HG03025 (cell line): ENCODE results near the gene ATF3.

ENCODE experiments used
- ATAC-seq: cut with Tn5 transposase; IDR thresholded peaks from one replicate; pipeline ENCODE4 v1.9.1; 2021; ENCODE audit warnings: mild to moderate bottlenecking, moderate library complexity; ENCODE audit not compliant: unreplicated experiment, low FRiP score

The ATF3 gene, protein sequence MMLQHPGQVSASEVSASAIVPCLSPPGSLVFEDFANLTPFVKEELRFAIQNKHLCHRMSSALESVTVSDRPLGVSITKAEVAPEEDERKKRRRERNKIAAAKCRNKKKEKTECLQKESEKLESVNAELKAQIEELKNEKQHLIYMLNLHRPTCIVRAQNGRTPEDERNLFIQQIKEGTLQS

DNA sequence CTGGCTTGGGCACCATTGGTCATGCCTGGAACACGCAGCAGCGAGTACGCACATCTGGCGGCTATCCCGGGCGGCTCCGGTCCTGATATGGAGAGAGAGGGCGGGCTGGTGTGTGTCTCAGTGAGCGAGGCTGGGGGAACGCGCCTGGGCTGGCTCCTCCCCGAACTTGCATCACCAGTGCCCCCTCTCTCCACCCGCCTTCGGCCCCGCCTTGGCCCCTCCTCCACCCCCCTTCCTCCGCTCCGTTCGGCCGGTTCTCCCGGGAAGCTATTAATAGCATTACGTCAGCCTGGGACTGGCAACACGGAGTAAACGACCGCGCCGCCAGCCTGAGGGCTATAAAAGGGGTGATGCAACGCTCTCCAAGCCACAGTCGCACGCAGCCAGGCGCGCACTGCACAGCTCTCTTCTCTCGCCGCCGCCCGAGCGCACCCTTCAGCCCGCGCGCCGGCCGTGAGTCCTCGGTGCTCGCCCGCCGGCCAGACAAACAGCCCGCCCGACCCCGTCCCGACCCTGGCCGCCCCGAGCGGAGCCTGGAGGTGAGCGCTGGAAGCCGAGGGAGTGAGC lies at the start of gene ATF3:
ATF3 (plus strand) TSS at position 370 of the 567 bp plus-strand sequence. CDS start 6,261 bp downstream, outside the sequence.
- peak; percentile 63 for ATAC-seq

DNA sequence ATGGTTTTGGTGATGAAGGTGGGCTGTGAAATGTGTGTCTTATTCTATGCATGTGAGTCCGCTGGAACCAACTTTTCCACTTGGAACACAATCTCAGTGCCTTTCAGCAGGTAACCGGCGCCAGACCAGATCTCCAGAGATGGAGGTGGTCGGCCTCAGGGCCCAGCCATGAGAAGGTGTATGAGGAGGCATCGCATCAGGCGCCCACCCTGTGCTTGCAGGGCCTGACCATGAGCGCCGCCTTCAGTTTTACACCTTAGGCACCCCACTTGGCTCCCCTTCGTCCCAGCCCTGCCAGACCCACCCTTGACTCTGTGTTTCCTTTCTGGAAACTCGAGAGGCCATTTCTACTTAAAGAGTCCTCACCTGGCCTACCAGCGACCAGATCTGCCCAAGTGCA lies 48.6 kb upstream of the ATF3 start:
- ATAC-seq: no peak

DNA sequence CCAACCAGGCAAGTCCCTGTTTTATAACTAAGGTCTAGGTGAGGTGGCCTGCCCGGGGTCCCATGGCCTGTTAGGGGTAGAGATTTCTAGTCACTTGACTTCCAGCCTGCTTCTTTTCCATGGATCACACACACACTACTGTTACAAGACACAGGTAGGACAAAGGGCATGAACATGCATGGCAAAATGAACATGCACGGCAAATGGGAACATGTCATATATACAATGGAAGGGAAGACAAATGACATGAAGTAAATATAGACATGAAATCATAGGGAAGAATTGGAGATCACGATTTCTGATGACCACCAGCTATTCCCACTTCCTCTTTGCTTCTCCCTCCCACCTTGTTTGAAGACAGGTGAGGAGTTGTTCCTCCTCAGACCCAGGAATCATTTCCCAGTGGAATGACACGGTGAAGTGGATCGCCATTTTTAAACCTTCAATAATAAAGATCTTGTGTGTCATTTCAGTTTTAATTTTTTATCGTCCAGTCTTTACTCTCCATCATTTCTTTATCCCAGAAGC lies 47.6 kb upstream of the ATF3 start:
- ATAC-seq: no peak

DNA sequence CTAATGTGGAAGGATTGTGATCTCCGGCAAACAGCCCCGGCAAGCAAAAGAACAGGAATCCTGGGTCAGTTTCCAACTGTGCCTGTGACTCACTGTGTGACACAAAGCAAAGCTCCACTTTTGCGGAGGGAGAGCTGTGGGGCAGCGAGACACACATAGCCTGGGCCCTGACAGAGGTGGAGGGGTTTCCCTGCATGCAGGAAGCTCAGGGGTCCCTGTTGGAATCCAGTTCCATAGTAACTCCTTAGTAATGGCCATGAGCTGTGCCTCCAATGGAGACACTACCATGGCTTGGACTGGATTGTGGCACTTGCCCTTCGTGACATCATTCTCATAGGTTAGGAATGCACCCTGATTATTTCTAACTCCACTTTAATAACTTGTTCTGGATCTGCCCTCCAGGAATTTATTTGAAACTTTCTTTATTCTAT lies 47.0 kb upstream of the ATF3 start:
- no peak for ATAC-seq

DNA sequence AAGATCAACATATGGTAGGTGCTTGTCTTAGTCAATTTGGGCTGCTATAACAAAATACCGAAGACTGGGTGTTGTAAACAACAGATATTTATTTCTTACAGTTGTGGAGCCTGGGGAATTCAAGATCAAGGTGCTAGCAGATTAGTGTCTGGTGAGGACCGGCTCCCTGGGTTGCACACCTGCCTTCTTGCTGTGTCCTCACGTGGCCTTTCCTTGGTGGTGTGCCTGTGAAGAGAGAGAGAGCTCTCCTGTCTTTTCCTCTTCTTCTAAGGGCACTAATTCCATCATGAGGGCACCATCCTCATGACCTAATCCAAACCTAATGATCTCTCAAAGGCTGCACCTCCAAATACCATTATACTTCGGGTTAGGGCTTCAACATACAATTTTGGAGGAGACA lies 45.8 kb upstream of the ATF3 start:
- no peak for ATAC-seq

DNA sequence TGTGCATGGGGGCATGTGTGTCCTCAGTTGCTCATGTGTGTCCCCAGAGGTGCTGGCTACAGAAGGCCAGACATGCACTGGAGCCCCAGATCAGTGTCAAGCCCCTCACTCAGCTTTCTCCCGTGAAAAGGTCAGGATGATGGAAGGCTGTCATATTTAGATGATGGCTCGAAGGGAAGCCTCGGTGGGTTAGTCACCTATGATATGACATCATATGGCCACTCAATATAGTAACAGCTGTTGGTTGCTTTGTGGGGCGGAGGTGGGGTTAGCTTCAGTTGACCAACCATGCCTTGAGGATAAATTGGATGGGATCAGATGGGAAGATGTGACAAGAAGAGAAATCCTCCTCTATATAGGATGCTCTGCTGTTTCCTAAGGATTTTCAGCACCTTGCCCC lies 43.5 kb upstream of the ATF3 start:
- no peak for ATAC-seq

DNA sequence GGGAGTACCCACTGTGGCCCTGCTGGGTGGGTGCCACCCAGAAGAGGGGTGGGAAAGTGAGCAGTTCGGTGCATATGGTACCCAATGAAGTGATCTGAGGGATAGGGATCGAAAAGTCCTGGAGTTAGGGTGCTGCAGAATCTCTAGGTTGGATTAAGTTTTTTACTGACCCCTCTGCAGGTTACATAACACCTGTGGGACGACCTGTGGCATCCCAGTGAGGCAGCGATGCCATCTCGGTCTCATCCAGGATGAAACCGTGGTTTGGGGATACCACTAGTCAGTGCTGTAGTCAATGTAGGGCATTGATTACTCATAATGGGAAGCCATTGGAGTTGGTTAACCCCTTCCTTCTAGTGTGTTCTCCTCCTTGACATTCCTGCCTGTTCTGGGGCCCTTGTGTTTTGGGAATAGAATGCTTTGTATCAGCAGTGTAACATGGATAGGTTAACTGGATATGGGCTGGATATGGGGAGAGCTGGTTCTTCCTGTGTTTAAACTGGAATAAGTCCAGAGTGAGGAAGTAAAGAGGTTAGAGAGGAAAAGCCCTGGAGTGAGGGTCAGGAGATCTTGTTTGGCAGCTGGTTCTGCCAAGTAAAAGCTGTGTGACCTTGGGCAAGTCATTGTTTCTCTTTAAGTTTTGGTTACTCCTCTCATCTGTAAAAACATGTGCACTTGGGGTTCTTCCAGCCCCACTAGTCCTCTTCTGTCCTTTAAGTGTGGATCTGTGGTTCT lies 42.8 kb upstream of the ATF3 start:
- no peak for ATAC-seq

DNA sequence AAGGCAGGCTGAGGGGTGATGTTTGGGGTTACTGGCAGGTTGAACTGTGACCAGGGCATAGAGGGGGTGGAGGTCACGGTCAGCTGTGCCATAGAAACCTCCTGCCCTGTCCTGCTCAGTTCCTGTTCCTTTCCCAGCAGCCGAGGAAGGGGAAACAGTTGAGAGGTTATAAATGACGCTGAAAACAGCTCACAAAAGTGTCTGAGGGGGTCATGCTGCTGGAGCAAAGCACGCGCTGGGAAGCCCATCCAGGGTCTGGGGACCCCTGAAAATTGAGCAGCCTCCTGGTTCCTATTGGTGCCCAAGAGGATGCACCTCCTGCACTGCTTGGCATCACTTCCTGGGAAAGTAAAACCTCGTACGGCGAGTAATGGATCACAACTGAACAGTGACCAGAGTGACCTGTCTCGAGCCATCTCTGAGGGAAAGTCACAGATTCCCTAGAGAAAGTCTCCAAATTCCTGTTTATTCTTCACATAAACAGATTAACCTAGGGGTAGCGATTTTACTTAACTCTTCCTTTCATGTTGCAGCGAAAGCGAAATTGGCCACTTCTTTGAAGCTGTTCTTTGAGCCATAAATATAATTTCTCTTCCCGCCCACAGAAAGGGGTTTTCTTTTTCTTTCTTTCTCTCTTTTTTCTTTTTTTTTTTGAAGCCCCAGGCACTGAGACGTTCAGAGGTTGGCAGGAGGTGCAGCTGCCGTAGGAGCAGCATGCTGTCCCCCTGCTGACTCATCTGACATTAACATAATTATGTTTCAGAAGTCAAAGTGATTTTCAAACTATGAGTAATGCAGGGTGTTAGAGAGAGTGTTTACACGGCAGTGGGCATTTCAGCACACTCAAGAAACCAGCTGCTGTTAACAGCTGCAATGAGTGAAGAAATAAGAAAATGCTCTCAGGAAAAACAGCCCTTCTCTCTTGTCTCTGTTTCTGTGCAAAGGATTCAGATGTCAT lies 41.8 kb upstream of the ATF3 start:
- ATAC-seq: peak; percentile 96

DNA sequence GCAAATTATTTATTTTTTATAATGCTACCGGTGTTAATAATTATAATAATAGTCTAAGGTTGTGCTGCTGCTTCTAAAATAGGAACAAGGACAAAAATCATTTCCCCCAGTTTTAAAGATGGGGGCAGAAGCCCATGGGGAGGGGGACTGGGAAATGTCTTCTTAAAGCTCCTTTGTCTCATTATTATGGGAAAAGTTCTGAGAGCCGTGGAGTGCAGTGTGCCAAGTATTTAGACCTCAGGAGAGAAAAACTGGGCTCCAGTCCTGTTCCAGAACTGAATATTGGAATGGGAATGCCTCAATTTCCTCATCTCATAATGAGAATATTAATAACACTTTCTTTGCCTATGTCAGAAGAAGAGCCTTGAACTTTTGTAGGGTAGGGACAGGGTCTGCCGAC lies 40.9 kb upstream of the ATF3 start:
- no peak for ATAC-seq

DNA sequence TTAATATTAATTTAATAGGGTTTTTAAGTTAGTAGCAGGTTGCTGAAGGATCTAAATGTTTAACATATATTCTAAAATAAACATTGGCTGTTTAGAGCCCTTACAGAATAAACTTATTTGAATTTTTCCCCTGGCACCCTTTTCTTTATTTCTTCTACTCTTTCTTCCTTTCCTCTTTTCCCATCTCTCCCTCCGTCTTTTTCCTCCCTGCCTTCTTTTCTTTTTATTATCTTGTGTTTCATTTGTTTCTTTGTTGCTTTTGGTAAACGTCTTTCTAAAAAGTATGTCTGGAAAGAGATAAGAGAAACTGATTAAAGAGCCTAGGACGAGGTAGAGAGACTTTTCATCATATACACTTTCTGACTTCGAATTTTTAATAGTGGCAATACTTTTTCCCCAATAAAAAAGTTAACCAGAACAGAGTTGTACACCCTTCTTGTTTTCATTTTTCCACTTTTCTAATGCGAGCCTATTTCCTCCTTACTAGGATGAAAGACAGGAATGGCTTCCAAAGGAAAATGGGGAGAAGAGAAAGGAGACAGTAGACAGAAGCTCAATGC lies 39.5 kb upstream of the ATF3 start:
- no peak for ATAC-seq

DNA sequence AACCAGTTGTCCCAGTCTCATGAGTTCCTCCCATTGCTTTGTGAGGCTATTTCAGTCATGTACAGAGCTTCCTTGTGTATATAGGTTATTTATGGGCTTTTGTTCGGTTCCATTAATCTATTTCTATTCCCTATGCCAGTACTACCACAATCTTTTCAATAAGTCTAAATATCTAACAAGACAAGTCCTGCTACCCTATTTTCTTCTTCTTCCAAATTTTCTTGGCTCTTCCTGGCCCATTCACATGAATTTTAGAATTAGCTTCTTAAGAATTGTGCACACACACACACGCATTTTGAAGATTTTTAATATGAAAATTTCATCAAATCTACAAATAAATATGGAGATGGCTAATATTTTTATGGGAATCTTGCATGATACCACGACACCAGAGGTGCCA lies 33.8 kb upstream of the ATF3 start:
- no peak for ATAC-seq

DNA sequence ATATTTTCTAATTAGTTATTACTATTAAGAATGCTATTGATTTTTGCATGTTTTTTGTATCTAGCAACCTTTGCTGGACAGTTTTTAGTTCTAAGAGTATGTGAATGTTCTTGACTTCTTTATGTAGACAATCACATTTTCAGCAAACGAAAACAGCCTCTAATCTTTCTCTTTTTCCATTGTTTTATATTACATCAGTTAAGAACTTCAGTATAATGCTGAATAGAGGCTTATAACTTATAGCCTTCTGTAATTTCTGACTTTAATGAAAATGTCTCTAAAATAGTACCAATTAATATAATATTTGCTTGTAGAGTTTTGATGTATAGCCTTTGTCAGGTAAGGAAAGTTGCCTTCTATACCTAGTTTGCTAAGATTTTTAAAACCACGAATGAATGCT lies 33.2 kb upstream of the ATF3 start:
- no peak for ATAC-seq

DNA sequence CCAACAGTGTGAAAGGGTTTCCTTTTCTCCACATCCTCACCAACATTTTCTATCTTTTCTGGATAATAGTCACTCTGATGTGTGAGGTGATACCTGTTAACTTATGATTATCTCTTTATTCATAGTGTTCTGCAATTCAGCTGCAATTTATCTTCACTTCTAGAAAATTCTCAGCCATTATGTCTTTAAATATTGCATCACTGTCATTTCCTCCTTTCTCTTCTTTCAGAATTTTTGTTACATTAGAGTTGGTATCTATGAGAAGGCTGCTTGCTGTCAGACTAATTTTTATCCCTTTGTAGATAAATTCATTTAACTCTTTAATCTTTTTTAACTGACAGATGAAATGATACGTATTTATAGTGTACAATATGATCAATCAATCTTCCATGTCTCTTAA lies 30.5 kb upstream of the ATF3 start:
- no peak for ATAC-seq

DNA sequence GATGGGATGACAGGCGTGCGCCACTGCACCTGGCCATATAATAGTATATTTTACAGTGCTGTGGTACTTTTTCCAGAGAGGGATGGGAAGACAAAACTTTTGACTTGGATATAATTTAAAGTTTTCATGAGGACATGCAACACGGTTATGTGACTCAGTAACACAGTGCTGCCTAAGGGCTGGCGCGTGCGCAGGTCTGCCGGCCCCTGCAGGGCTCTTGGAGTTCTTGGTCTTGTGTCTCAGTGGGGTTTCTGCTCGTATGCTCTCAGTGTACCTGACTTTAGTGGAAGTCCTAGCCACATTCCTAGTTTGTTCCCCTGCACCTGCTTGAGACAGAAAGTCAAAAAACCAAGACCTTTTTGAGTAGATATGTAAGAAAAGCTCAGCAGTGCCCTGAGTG lies 27.5 kb upstream of the ATF3 start:
- no peak for ATAC-seq

DNA sequence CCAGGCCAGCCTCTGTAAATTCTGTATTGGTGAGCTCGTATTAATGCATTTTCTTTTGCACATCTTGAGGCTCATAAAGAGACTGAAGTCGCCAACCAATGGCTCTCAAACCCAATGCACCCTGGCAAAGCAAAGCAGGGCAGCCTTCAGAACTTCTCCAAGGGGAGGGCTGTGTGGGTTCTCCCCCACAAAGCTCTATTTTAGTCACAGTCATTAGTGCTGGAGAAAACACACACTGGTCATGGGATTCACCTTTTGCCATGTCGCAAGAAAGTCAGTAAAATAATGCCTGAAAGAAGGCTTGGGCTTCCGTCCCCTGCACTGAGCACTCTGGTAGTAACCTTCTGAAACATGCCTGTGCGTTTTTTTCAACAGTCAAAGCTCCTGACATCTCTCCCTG lies 26.3 kb upstream of the ATF3 start:
- ATAC-seq: no peak

DNA sequence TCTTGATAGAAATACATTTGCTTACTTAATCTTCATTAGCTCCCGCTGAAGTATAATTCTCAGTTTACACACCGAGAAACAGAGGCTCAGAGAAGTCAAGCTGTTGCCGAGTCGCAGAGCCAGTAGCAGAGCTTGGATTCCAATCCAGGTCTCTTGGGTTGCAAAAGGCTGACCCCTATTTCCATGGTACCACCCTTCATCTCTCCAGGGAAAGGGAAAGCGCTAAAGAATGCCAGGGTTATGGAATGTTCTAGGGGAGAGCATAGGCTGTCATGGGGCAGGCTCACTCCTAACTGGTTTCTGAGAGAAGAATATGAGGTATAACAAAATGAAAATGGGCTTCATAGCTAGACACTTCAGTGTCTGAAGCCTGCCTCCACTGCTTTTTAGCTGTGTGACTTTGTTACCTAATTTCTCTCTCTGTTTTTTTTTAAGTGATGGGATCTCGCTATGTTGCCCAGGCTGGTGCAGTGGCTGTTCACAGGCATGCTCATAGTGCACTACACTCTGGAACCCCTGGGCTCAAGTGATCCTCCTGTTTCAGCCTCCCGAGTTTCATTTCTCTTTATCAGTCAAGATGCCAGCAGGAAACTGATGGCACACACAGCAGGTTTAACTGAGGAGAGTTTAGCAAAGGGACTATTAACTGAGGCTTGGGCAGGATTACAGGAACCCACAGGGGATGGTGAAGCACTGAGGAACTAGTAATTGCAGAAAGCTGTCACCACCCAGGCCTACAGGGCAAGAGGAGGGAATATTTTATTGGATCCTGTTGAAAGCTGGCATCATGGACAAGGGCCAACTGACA lies 25.5 kb upstream of the ATF3 start:
- no peak for ATAC-seq

DNA sequence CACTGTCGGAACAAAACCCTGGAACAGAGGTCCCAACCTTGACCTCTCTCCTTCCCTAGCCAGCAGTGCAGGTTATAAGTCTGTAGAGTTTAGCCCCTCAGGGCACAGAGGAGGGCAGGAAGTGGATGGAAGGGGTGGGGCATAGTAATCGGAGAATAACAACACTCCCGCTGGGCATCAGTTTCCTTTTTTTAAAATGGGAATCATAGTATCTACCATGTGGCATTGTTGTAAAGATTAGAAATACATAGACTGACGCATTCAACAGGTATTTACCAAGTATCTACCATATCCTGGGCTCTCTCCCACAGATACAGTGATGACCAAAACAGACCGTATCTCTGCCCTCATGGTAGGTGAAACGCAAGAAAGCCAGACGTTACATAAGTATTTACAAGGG lies 24.9 kb upstream of the ATF3 start:
- ATAC-seq: no peak

DNA sequence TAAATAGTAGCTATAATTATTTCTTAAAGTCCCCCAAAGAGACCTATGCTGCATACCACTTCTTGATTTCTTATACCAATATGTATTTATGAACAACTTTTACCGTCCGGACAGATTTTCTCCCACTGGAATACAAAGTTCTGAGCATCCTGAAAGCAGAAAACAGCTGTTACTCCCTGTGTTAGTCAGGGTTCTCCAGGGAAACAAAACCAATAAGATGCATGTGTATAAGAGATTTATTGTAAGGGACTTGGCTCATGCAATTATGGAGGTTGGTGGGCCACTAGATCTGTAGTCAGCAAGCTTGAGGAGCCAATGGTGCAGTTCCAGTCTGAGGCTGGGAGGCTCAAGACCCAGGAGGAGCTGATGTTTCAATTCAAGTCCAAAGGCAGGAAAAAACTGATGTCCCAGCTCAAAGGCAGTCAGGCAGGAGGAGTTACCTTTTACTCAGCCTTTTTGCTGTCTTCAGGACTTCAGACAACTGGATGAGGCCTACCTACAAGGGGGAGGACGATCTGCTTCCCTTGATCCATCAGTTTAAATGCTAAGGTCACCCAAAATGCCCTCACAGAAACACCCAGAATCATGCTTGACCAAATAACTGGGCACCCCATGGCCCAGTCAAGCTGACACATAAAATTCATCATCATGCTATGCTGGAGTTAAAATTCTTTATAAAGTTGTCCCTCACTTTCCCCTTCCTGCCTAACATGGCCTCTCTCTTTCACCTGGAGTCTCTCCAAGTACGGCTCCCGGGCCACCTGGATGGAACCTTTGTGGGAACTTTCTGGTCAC lies 24.3 kb upstream of the ATF3 start:
- ATAC-seq: no peak

DNA sequence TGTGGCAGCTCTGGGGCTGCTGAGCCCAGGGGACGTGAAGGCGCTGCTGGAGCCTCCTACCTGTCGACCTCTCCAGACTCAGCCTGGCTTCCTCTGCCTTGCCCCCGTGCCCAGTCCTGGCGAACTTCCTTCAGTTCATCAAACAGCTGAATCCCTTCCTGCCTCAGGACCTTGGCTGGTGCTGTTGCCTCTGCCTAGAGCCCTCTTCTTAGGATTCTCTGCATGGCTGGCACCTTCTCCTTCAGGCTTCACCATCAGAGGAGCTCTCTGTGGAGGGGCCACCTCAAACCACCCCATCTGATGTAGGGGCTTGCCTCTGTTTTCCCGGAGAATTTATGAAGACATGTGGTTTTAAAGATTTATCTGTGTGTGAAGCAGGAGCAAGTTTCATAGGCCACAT lies 23.4 kb upstream of the ATF3 start:
- no peak for ATAC-seq
